ENCODE results near the gene POMT1.

The POMT1 gene

GRCh38 chr9:131461166-131461565, 41.6 kb upstream of the POMT1 start:
- Histone ChIP-seq H3K9ac (no peak overlapping the region), H3K79me2 (peaks cover 6% of the 10 kb centered on the region), H3K4me3 (ENCODE audit: low read depth, low read length) (no peak overlapping the region), H3K27ac (no peak overlapping the region), H3K4me1 (no peaks in the 10 kb centered on the region), H2AFZ (no peak overlapping the region), H3K27me3 (ENCODE audit: control insufficient read depth, insufficient read depth, low read length) (no peaks in the 10 kb centered on the region), H3K36me3 (ENCODE audit: control insufficient read depth, insufficient read depth, low read length) (no peaks in the 10 kb centered on the region), H3K9me3 (ENCODE audit: control insufficient read depth, low read length) (no peaks in the 10 kb centered on the region), H3K4me2 (ENCODE audit: low read length) (no peak overlapping the region)
- no peak for TF ChIP-seq CTCF (IDR thresholded peaks at IDR 0.05)

- Histone ChIP-seq H3K36me3 (ENCODE audit: control insufficient read depth, insufficient read depth, low read length) (no peaks in the 10 kb centered on the region), H3K27ac (no peak overlapping the region), H3K4me1 (no peaks in the 10 kb centered on the region), H3K4me3 (ENCODE audit: low read depth, low read length) (no peak overlapping the region), H3K27me3 (ENCODE audit: control insufficient read depth, insufficient read depth, low read length) (no peaks in the 10 kb centered on the region), H3K9ac (no peak overlapping the region), H2AFZ (no peak overlapping the region), H3K79me2 (peaks cover 19% of the 10 kb centered on the region), H3K9me3 (ENCODE audit: control insufficient read depth, low read length) (no peaks in the 10 kb centered on the region), H3K4me2 (ENCODE audit: low read length) (no peak overlapping the region)
- no peak for TF ChIP-seq CTCF (IDR thresholded peaks at IDR 0.05)
These were observed 38.2 kb upstream of the POMT1 start for GRCh38 chr9:131464354-131465000.

- Histone ChIP-seq H3K9ac (no peak overlapping the region), H3K4me1 (no peaks in the 10 kb centered on the region), H3K27me3 (ENCODE audit: control insufficient read depth, insufficient read depth, low read length) (no peaks in the 10 kb centered on the region), H3K79me2 (peaks cover 23% of the 10 kb centered on the region), H3K4me3 (ENCODE audit: low read depth, low read length) (no peak overlapping the region), H3K4me2 (ENCODE audit: low read length) (no peak overlapping the region), H2AFZ (no peak overlapping the region), H3K9me3 (ENCODE audit: control insufficient read depth, low read length) (no peaks in the 10 kb centered on the region), H3K36me3 (ENCODE audit: control insufficient read depth, insufficient read depth, low read length) (no peaks in the 10 kb centered on the region), H3K27ac (no peak overlapping the region)
- TF ChIP-seq CTCF (IDR thresholded peaks at IDR 0.05) = no peak
These were observed 37.3 kb upstream of the POMT1 start for GRCh38 chr9:131465401-131465800.

- TF ChIP-seq CTCF (IDR thresholded peaks at IDR 0.05) = no peak
- H3K27ac ChIP-seq = no peak overlapping the region
- H3K79me2 ChIP-seq = peaks cover 17% of the 10 kb centered on the region
These were observed 35.3 kb upstream of the POMT1 start for GRCh38 chr9:131467214-131467935.

More at GRCh38 chr9:131467214-131467935, 35.3 kb upstream of the POMT1 start:
- no peak overlapping the region for H3K4me3 ChIP-seq (ENCODE audit: low read depth, low read length)
- no peak overlapping the region for H3K9ac ChIP-seq
- no peaks in the 10 kb centered on the region for H3K9me3 ChIP-seq (ENCODE audit: control insufficient read depth, low read length)
- H3K36me3 ChIP-seq (ENCODE audit: control insufficient read depth, insufficient read depth, low read length) = no peaks in the 10 kb centered on the region
- H2AFZ ChIP-seq = no peak overlapping the region
- H3K4me2 ChIP-seq (ENCODE audit: low read length) = no peak overlapping the region
- no peaks in the 10 kb centered on the region for H3K4me1 ChIP-seq
- no peaks in the 10 kb centered on the region for H3K27me3 ChIP-seq (ENCODE audit: control insufficient read depth, insufficient read depth, low read length)

All from parathyroid adenoma (tissue), 2 donors.